T-helper 1 cell treated with Interleukin-12 subunit alpha and Interleukin-12 subunit beta and Interleukin-4 antibody, amounts not matched to agents 30 μg/mL and 1 μg/mL, for 36 hours (primary cell): ENCODE results near the gene CRMP1.
"Not testable (repeated sequence)": the region's sequence is repeated elsewhere in the genome, so short reads cannot be mapped to it uniquely, and the experiment has no call there.

ENCODE experiments used
- H3K27ac Mint-ChIP-seq: one replicate; pipeline ENCODE4 v1.8.0; 2021; ENCODE audit warnings: mild to moderate bottlenecking, mixed read lengths
- H3K27me3 Mint-ChIP-seq: one replicate; pipeline ENCODE4 v1.8.0; 2021; ENCODE audit warnings: low read depth, mixed read lengths
- H3K36me3 Mint-ChIP-seq: one replicate; pipeline ENCODE4 v1.8.0; 2021; ENCODE audit warnings: low read depth, mixed read lengths
- H3K4me1 Mint-ChIP-seq: one replicate; pipeline ENCODE4 v1.8.0; 2021; ENCODE audit warnings: low read depth, mixed read lengths
- H3K4me3 Mint-ChIP-seq: one replicate; pipeline ENCODE4 v1.8.0; 2021; ENCODE audit warnings: mild to moderate bottlenecking, moderate library complexity, mixed read lengths
- H3K9me3 Mint-ChIP-seq: one replicate; pipeline ENCODE4 v1.8.0; 2021; ENCODE audit warnings: mixed read lengths

Gene CRMP1

DNA sequence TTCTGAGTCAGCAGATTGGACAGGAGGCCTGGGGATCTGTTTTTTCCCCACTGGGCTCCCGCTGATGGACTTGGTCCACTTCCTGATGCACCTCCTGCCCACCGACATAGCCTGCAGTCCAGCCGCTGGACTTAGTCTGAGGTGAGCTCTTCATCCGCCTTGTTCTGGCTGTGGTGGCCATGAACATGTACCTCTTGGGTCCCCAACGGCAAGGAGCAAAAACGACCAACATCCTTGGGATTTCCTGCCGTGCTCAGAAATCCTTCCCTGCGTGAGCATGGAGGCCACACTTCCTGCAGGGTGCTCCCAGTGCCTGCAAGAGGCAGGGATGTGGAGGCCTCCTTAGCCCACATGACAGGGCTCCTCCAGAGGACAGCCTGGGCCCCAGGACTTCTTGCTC is 76.8 kb downstream of the CRMP1 start:
- no peaks in the 10 kb centered on the region for H3K4me1 Mint-ChIP-seq
- no peaks in the 10 kb centered on the region for H3K9me3 Mint-ChIP-seq
- no peaks in the 10 kb centered on the region for H3K36me3 Mint-ChIP-seq
- no peak overlapping the region for H3K27ac Mint-ChIP-seq
- H3K4me3 Mint-ChIP-seq: no peak overlapping the region
- H3K27me3 Mint-ChIP-seq: no peaks in the 10 kb centered on the region

DNA sequence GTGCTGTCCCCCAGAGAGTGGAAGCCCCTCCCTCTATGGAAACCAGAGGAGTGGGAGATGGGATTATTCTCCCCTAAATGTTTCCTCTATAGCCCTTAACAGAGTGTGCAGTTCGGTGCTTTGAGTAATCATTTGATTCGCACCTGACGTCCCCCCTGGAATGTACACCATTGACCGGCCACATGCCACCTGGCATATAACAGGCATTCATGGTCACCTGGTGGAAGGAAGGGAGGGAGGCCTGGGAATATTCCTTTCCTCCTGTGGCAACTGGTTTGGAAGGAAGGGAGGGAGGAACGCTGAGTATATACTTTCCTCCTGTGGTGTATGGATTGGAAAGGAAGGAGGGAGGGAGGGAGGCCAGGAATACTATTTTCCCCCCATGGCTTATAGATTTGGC is 77.2 kb downstream of the CRMP1 start:
- H3K27me3 Mint-ChIP-seq: no peaks in the 10 kb centered on the region
- no peak overlapping the region for H3K4me3 Mint-ChIP-seq
- no peaks in the 10 kb centered on the region for H3K4me1 Mint-ChIP-seq
- H3K36me3 Mint-ChIP-seq: no peaks in the 10 kb centered on the region
- no peaks in the 10 kb centered on the region for H3K9me3 Mint-ChIP-seq
- no peak overlapping the region for H3K27ac Mint-ChIP-seq

DNA sequence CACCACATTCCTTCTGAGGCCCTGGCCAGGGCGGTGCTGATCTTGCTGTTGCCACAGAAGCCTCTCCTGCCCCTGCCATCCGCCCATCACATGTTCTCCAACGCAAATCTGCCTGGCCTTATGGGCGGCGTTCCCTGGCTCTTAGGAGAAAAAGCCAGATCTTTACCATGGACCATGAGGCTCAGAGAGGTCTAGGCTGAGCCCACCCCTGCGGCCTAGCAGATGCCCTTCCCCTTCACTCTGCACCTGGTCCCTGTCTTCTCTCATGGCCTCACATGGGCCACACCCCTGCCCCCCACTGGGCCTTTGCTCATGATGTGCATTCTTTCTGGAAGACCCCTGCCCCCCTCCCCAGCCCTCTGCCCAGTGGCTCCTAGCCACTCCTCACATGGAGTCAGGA is 78.5 kb downstream of the CRMP1 start:
- H3K27ac Mint-ChIP-seq: no peak overlapping the region
- H3K4me1 Mint-ChIP-seq: no peaks in the 10 kb centered on the region
- H3K27me3 Mint-ChIP-seq: no peaks in the 10 kb centered on the region
- no peak overlapping the region for H3K4me3 Mint-ChIP-seq
- no peaks in the 10 kb centered on the region for H3K36me3 Mint-ChIP-seq
- no peaks in the 10 kb centered on the region for H3K9me3 Mint-ChIP-seq

DNA sequence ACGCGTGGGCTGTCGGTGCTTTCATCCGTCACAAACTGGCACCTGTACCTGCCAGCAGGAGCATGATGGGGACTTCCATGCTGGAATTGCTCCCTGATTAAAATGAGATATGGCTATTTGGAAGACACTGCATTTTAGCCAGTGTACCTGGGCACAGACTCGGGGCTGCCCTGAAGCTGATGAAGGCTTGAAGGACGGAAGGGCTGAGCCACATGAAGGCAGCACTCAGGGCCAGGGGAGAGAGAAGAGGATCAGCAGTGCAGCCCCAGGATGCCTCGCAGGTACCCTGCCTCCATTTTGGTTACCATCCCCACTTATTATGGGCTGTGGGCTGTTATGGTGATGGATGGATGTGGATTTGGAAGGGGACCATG is 79.0 kb downstream of the CRMP1 start:
- no peaks in the 10 kb centered on the region for H3K27me3 Mint-ChIP-seq
- no peaks in the 10 kb centered on the region for H3K4me1 Mint-ChIP-seq
- no peaks in the 10 kb centered on the region for H3K9me3 Mint-ChIP-seq
- H3K36me3 Mint-ChIP-seq: no peaks in the 10 kb centered on the region
- no peak overlapping the region for H3K4me3 Mint-ChIP-seq
- no peak overlapping the region for H3K27ac Mint-ChIP-seq

DNA sequence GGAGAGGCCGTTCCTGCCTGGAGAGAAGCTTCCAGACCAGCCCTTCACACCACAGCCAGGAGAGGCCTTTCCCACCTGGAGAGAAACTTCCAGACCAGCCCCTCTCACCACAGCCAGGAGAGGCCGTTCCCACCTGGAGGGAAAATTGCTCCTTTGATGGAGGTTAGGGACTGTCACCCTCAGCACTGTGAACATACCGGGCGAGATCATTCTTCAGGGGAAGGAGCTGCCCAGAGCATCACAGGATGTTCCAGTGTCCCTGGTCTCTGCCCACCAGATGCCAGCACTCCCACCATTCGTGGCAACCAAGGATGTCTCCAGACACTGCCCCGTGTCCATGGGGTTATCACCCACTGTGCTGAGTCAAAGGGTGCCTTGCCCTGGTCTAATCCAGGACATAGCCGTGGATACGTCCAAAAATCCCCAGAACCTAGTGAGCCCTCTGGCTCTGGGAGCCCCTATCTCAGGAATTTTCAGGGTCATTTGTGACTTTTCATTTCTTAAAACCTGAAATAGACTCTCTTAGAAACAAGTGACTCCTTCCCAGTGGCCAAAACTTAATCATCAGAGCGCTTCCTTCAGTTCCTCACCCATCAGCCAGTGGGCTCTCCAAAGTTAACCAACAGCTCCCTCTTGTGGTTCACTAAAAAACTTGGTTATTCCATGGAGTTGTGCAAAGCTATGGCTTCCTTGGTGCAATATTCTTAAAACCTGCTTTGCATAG is 80.2 kb downstream of the CRMP1 start:
- Mint-ChIP-seq H3K36me3 (no peaks in the 10 kb centered on the region), H3K4me1 (no peaks in the 10 kb centered on the region)

DNA sequence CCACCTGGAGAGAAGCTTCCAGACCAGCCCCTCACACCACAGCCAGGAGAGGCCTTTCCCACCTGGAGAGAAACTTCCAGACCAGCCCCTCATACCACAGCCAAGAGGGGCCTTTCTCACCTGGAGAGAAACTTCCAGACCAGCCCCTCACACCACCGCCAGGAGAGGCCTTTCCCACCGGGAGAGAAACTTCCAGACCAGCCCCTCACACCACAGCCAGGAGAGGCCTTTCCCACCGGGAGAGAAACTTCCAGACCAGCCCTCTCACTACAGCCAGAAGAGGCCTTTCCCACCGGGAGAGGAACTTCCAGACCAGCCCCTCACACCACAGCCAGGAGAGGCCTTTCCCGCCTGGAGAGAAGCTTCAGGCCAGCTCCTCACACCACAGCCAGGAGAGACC is 80.8 kb downstream of the CRMP1 start:
- H3K9me3 Mint-ChIP-seq, H3K4me1 Mint-ChIP-seq, H3K27ac Mint-ChIP-seq, H3K4me3 Mint-ChIP-seq, H3K27me3 Mint-ChIP-seq, H3K36me3 Mint-ChIP-seq: not testable (repeated sequence)

More for the DNA sequence above, 80.2 kb downstream of the CRMP1 start:
- H3K27ac Mint-ChIP-seq: no peak overlapping the region
- no peak overlapping the region for H3K4me3 Mint-ChIP-seq
- H3K27me3 Mint-ChIP-seq: no peaks in the 10 kb centered on the region
- H3K9me3 Mint-ChIP-seq: no peaks in the 10 kb centered on the region

DNA sequence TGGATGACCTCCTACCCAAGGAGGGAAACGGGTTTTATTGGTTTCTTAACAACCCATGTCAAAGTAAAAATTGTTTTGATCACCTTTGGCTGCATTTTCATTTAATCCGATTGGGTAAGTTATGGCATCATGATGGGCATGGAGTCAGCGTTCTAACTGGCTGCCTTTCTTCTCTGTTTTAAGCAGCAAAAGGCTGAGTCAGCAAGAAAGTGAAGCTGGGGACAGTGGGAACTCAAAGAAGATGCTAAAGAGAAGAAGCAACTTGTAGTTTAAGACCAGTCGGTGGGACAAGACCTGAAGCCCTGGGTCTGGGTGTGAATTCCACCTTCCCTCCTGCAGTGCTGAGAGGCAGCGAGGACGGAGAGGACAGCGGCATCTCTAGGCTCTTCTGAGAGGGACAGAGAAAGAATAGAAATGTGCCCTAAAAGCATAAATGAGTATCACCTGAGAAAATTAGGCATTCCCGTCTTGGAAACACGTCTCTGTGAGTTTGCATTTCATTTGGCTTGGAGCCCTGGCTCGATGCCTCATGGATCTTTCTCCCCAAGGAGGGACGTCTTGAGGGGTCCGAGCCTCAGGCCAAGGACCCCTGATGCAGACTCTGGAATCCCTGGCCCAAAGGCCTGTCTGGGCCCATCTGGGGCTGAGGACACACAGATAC is 82.0 kb downstream of the CRMP1 start:
- Mint-ChIP-seq H3K9me3 (no peaks in the 10 kb centered on the region), H3K27ac (no peak overlapping the region), H3K36me3 (no peaks in the 10 kb centered on the region), H3K4me1 (no peaks in the 10 kb centered on the region), H3K4me3 (no peak overlapping the region), H3K27me3 (no peaks in the 10 kb centered on the region)

DNA sequence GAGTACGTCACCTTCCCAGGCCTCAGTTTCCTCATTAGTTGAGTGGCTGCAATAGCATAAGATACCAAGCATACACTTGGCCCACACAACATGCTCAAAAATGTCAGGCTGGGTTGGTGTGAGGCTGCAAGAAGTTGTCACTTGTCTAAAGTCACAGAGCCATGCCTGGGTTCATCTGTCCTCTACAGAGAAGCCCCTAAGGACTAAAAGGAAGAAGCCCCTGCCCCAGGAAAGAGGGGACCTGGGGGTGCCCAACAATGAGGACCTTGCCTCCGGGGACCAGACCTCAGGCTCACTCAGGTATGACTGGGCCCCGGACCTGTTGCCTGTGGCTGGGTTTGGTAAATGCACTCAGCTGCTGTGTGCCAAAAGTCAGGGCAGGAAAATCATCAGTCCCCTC is 82.7 kb downstream of the CRMP1 start:
- H3K9me3 Mint-ChIP-seq: no peaks in the 10 kb centered on the region
- no peaks in the 10 kb centered on the region for H3K36me3 Mint-ChIP-seq
- no peaks in the 10 kb centered on the region for H3K27me3 Mint-ChIP-seq
- no peak overlapping the region for H3K27ac Mint-ChIP-seq
- no peak overlapping the region for H3K4me3 Mint-ChIP-seq
- no peaks in the 10 kb centered on the region for H3K4me1 Mint-ChIP-seq

DNA sequence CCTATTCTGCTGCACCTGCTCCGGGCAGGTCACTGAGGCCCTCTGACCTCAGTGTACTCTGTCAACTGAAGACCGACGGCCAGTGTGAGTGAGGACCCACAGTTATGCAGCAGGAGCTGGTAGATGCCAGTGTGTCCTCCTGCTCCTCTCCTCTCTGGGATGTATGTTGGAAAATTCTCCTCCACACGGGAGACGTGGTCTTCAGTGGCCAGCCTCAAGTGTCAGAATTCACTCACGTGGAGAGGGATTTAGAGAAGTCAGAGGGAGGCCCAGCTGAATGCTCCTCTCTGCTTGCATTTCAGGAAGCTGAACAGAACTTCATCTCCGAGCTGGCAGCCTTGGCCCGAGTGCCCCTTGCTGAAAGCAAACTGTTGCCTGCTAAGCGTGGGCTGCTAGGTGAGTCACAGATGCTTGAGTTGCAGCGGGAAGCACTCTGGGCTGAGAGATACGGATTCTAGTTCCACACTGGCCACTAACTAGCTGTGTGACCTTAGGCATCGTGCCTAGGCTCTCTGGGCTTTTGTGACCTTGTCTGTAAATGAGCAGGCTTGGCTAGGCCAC is 83.6 kb downstream of the CRMP1 start:
- no peaks in the 10 kb centered on the region for H3K9me3 Mint-ChIP-seq
- no peaks in the 10 kb centered on the region for H3K4me1 Mint-ChIP-seq
- H3K27ac Mint-ChIP-seq: no peak overlapping the region
- no peaks in the 10 kb centered on the region for H3K36me3 Mint-ChIP-seq
- H3K27me3 Mint-ChIP-seq: no peaks in the 10 kb centered on the region
- H3K4me3 Mint-ChIP-seq: no peak overlapping the region

DNA sequence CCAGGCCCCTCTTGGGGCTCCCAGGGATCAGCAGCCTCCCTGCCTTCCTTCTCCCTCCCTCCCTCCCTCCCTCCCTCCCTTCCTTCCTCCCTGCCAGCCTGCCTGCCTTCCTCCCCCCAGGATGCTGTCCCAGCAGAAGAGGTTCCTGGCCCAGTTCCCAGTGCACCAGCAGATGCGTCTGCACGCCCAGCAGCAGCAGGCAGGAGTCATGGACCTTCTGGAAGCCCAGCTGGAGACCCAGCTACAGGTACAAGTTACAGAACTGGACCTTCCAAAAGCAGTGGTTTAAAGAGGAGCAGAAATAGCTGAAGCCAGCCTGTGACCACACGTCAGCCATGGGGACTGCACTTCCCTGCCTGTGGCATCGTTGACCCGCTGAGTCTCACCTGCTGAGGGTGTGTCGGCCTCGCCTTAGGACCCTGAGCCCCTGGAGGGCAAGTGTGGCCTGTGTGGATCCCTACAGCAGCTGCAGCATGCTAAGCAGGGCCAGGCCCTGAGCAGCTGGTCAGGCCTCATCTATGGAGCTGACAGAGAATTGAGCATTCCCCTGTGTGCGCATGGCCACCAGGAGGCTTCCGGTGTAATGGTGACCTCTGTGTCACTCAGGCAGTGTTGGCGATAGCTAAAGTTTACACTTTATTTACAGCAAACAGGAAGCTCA is 84.7 kb downstream of the CRMP1 start:
- H3K4me3 Mint-ChIP-seq: no peak overlapping the region
- H3K36me3 Mint-ChIP-seq: no peaks in the 10 kb centered on the region
- H3K27me3 Mint-ChIP-seq: no peaks in the 10 kb centered on the region
- H3K27ac Mint-ChIP-seq: no peak overlapping the region
- H3K9me3 Mint-ChIP-seq: no peaks in the 10 kb centered on the region
- no peaks in the 10 kb centered on the region for H3K4me1 Mint-ChIP-seq

DNA sequence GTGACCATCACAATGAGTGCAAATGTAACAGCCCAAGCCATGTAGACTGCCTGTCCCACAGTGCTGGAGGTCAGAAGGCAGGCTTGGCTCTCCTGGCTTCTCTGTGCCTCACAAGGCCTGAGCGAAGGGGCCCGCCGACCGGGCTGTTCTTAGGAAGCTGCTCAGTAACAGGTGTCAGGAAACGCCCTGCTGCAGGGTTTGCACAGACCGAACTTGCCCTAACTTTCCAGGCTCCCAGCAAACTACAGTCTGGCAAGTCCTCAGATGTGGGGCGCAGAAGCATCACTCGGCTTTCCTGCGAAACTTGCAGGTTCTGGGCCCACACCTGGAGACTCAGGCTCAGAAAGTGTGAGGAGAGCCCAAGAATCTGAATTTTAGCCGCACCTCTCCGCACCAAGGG is 87.6 kb downstream of the CRMP1 start:
- no peaks in the 10 kb centered on the region for H3K4me1 Mint-ChIP-seq
- H3K27ac Mint-ChIP-seq: no peak overlapping the region
- no peaks in the 10 kb centered on the region for H3K27me3 Mint-ChIP-seq
- H3K9me3 Mint-ChIP-seq: no peaks in the 10 kb centered on the region
- H3K36me3 Mint-ChIP-seq: no peaks in the 10 kb centered on the region
- H3K4me3 Mint-ChIP-seq: no peak overlapping the region

DNA sequence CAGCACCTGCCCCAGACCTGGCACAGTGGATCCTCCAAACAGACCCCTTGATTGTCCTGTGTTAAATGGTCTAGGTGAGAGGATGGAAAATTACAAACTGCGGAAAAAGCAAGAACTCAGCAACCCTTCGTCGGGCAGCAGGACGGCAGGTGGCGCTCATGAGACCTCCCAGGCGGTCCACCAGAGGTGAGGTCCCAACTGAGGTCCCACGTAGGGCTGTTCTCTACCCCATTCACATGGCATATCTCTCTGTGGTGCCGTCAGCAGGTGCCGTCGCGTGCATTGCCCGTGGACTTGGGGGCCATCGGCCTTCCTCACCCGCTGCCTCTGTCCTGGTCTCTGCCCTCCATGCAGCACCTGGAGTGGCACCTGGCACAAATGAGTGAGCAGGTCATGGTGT is 88.2 kb downstream of the CRMP1 start:
- Mint-ChIP-seq H3K4me1 (no peaks in the 10 kb centered on the region), H3K4me3 (no peak overlapping the region), H3K36me3 (no peaks in the 10 kb centered on the region), H3K27me3 (no peaks in the 10 kb centered on the region), H3K27ac (no peak overlapping the region), H3K9me3 (no peaks in the 10 kb centered on the region)

DNA sequence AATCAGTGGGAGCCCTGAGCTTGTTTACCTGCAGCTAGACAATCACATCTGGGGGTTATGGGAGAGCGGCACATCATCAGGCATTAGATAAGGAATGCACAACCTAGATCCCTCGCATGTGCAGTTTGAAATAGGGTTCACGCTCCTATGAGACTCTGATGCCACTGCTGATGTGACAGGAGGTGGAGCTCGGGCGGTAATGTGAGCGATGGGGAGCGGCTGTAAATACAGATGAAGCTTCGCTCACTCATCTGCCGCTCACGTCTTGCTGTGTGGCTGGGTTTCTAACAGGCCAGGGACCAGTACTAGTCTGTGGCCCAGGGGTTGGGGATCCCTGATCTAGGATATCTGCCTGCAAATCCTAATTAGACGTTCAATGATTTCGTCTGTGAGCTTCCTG is 90.3 kb downstream of the CRMP1 start:
- H3K9me3 Mint-ChIP-seq: no peaks in the 10 kb centered on the region
- H3K4me1 Mint-ChIP-seq: no peaks in the 10 kb centered on the region
- H3K27me3 Mint-ChIP-seq: no peaks in the 10 kb centered on the region
- H3K36me3 Mint-ChIP-seq: no peaks in the 10 kb centered on the region
- H3K27ac Mint-ChIP-seq: no peak overlapping the region
- H3K4me3 Mint-ChIP-seq: no peak overlapping the region

DNA sequence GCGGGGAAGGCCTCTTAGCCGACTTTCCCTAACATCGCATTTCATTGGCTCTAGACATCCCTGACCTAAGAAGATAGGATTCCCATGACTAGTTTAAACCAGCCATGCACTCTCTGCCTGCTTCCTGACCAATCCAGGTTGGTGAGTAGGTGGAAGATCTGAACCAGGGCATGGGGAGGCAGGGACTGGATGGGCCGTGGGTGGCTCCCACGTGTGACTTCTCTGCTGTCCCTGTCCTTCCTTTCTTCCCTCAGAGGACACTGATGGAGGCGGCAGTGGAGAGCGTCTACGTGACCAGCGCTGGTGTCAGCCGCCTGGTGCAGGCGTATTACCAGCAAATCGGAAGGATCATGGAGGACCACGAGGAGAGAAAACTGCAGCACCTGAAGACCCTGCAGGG is 91.2 kb downstream of the CRMP1 start:
- no peak overlapping the region for H3K4me3 Mint-ChIP-seq

DNA sequence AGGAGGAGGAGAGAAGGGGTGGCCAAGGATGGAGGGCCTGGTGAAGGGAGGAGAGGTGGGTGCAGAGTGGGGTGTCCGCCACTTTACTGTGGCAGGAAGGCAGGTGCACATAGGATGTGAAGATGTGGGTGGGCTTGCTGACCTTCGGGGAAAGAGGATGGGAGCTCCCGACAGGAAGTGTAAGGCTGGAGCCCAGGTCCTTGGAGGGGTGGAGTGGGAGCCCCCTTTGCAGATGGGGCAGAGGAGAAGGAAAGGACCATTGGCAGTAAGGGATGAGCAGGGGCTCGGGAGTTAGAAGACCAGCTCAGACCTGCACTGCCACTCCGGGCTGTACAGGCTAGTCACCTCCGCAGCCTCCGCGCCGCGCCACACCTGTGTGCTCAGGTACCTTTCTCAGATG is 92.4 kb downstream of the CRMP1 start:
- no peaks in the 10 kb centered on the region for H3K27me3 Mint-ChIP-seq

More for the DNA sequence above, 91.2 kb downstream of the CRMP1 start:
- Mint-ChIP-seq H3K36me3 (no peaks in the 10 kb centered on the region), H3K4me1 (no peaks in the 10 kb centered on the region), H3K27me3 (no peaks in the 10 kb centered on the region), H3K27ac (no peak overlapping the region), H3K9me3 (no peaks in the 10 kb centered on the region)

More for the DNA sequence above, 92.4 kb downstream of the CRMP1 start:
- Mint-ChIP-seq H3K27ac (no peak overlapping the region), H3K36me3 (no peaks in the 10 kb centered on the region), H3K4me1 (no peaks in the 10 kb centered on the region), H3K4me3 (no peak overlapping the region), H3K9me3 (no peaks in the 10 kb centered on the region)
